ENCODE data around the gene FGF21.
"Not testable (repeated sequence)": the region's sequence is repeated elsewhere in the genome, so short reads cannot be mapped to it uniquely, and the experiment has no call there.

The FGF21 gene

DNA sequence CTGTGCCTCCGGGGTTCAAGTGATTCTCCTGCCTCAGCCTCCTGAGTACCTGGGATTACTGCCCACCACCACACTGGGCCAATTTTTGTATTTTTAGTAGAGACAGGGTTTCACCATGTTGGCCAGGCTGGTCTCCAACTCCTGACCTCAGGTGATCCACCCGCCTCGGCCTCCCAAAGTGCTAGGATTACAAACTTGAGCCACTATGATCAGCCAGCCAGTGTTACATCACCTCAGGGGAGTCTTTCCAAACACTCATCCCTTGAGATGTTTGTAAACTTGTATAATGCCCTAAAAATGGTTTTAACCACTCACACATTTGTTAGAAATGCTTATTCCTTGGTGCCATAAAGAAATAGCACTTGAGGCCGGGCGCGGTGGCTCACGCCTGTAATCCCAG lies 31.1 kb downstream of the FGF21 start:
- not testable (repeated sequence) for FAIRE-seq; DNase-seq (ENCODE audit: low spot score)

DNA sequence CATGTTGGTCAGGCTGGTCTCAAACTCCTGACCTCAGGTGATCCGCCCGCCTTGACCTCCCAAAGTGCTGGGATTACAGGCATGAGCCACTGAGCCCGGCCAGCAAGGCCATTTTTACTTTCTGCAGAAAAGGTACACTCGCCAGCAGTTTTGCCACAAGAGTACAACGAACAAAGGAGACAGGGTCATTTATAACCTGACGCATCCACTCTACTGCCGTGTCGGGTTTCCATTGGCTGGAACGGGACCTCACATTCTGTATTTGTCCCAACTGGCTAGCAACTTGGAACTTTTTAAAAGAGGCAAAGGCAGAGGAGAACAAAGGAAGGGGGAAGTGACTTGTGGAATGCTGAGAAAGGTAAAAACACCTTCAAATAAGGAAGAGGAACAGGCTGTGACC lies 32.0 kb downstream of the FGF21 start:
- DNase-seq (ENCODE audit: low spot score); FAIRE-seq: not testable (repeated sequence)

DNA sequence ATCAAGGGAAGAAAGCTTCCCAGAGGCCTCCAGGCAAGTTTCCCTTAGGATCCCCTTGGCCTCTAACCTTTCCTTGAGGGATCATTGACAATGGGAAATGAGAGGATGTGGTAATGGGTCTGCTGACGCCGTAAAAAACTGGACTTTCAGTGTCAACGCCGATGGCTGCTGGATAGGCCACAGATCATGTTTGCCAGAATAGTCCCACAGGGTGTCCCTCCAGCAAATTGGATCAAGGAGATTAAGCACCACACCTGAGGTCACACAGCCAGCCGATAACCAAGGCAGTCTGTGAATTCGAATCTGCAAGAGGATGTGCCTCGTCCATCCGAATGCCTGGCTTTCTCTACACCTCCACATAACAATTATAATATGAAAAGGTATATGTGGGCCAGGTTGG lies 37.9 kb downstream of the FGF21 start:
- FAIRE-seq: no peak

DNA sequence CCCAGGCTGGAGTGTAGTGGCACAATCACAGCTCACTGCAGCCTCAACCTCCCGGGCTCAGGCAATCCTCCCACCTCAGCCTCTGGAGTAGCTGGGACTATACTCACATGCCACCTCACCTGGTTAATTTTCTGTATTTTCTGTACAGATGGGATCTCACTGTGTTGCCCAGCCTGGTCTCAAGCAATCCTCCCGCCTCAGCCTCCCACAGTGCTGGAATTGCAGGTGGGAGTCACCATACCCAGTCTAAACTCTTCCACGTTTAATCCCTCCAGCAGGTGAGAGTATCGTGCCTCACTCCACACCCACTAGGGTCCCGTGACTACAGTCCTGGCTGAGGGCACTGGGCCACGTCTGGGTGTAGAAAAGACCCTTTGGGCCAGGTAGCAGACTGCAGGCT lies 39.0 kb downstream of the FGF21 start:
- no peak for DNase-seq (ENCODE audit: low spot score)
- no peak for FAIRE-seq

More for the DNA sequence above, 37.9 kb downstream of the FGF21 start:
- DNase-seq (ENCODE audit: low spot score): no peak

DNA sequence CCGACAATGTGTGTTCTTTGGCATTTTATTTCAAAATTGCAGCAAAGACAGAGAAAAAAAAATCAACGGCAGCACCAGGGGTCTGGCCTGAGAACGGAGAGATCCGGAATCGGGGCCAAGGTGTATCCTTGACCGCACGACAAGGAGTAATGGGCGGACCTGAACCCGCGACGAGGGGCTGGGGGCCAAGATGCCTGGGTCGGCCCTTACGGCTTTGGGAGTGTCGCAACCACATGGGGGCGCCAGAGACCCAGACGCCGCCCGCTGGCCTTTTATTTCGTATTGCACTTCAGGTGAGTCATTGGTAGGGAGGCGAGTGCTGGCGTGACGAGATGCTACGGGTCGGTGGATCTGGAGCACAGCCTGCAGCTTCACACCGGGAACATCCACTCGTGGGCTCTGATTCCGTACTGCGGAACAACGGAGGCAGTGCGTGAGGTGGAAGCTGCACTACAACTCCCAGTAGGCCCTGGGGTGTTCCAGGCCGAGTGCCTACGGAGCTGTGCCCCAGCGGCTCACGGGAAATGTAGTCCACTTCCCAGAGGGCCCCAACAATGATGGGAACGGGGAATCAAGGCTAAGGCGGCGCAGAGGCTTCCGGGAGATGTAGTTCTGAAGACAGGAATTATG lies 39.8 kb downstream of the FGF21 start:
- DNase-seq (ENCODE audit: low spot score) (peak; percentile 92), FAIRE-seq (peak; percentile 83)

DNA sequence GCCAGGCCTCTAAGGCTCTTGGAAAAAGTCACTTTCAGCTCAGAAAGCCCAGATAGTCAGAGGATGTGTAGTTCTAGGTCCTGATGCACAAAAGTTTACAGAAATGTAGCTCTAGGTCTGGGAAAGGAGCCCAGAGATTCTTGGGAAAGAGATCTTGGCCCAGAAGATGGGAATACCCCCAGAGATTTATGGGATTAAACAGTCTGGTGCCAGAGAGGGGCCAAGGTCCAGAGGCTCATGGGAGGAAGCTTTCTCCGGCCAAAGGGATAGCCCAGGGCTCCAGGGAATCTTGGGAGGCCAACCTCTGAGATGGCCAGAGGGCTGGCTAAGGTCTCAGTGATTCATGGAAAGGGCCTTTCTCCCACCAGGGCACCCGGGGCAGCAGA lies 40.4 kb downstream of the FGF21 start:
- DNase-seq (ENCODE audit: low spot score) (no peak), FAIRE-seq (no peak)

DNA sequence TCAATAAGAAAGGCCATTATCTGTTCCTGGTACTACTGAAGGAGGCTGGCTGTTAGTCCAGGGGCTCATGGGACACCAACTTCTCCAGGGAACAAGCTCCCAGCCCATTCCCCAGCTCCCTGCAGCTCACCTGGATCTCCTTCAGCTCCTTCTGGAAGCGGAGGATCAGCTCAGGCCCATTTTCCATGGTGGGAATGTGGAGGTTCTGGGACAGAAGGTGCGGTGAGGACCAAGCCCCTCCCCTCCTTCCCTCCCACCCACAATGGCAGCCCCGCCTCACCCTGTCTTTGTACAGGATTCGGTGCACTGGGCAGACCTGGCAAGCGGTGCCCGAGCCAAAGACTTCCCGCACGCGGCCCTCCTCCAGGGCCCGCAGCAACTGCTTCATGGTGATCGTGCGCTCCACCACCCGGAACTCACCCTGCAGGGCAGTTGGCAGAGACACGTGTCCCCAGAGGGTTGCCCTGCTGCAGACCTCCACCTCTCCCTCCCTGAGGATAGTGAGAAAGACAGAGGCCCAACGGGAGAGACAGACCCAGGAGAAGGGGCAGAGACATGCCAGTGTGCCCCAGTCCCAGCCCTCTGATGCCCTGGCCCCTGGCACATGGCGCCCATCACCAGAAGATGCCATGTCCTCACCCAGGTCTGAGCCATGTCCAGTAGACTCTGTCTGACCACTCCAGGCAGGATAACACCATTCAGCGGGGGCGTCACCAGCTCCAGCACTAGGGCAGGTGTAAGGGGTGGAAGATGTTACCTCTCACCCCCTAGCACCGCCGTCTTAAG lies 41.2 kb downstream of the FGF21 start:
- DNase-seq (ENCODE audit: low spot score) (no peak), FAIRE-seq (no peak)

DNA sequence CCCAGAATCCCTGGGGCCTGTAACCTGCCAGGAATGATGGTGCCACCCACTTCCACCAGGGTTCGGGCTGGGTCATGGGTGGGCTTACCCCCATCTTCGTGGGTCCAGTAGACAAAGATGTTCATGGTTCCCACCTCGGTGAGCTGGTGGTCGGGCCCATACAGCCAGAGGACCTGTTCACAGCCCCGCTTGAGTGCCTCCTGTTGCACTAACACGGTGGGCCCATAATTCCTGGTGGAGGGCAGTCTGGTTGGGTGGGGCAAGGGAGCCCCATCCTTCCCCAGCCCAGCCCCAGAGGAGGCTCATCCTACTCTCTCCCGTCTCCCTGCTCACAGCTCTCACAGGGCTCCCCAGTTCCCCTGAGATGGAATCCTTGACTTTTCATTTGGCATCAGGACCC lies 41.8 kb downstream of the FGF21 start:
- no peak for DNase-seq (ENCODE audit: low spot score)
- no peak for FAIRE-seq

DNA sequence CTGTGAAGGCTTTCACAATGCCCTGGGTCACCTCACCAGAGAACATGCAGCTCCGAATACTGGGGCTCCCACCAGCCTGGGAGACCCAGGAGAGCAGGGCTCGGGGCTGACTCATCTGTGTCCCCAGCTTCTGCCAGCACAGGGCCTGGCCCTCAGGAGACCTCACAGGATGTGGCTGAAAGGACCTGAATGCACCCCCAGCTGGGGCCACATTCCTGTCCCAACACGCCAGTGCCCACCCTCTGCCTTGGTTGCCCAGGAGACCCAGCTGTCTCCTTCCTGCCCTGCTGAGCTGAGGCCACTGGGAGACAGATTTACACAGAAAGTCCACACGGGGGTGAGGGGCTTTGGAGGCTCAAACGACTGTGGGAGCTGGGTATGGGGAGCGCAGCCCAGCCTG lies 43.6 kb downstream of the FGF21 start:
- no peak for FAIRE-seq
- no peak for DNase-seq (ENCODE audit: low spot score)

DNA sequence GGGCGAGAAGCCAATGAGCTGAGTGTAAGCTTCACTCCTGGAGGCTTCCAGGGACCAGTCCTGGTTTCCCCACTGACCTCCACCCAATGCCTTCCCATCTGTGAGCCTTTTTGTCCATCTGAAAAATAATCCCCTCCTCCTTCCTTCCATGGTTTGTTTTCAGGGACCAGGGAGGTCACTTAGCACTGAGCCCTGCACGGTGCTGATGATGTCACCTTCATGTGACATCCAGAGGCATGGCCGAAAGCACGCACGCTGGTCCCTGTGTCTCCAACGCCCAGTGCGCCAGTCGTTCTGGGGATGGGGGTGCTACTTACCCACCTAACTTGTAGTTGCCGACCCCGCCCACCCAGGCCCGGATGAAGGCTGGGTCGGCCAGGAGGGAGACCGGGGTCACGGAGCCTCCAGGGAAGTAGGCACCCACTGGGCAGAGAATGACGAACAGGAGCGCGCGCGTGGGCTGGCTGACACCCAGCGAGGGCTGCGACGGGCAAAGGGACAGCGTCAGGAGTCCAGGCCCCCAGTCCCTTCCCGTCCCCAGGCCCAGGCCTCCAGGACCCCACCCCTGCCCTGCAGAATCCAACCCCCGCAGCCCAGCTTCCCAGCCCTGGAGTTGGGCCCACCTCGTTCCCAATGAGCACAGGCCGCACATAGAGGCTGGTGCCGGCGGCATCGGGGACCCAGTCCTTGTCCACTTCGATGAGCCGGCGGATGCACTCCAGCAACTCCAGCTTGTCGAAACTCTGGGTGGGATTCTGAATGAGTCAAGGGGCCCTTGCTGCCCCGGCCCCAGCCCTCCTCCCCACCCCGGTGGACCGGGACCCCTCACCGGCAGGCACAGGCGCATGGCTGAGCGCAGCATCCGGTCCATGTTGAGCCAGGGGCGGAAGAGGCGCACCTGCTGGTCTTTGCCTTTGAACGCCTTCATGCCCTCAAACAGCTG lies 44.3 kb downstream of the FGF21 start:
- DNase-seq (ENCODE audit: low spot score) (no peak), FAIRE-seq (no peak)

DNA sequence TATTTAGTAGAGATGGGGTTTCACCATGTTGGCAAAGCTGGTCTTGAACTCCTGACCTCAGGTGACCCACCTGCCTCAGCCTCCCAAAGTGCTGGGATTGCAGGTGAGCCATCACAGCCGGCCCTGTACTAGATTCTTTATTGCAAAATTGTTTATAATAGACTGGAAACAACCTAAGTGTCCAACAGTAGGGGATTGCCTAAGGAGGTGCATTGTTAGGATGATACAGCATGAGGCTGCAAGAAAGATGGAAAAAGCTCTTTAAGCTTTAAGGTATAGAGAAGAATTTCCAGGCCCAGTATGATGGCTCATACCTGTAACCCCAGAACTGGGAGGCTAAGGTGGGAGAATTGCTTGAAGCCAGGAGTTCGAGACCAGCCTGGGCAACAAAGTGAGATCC lies 47.3 kb downstream of the FGF21 start:
- no peak for FAIRE-seq
- no peak for DNase-seq (ENCODE audit: low spot score)

DNA sequence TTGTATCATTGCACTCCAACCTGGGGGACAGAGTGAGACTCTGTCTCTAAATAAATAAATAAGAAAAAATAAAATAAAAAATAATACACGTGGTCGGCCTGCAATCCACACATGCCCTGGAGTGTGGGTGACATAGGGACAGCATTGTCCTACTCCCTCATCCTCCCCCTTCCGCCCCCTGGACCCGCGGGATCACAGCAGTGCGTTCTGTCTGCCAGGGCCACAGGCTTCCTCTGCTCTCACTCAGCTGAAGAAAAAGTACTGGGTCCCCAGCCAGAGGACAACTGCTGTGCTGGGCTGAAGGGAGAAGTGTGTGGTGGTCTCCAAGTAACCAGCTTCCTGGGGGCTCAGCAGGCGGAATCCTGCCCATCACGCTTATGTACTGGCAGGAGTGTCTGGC lies 49.2 kb downstream of the FGF21 start:
- DNase-seq (ENCODE audit: low spot score) (no peak), FAIRE-seq (no peak)

DNA sequence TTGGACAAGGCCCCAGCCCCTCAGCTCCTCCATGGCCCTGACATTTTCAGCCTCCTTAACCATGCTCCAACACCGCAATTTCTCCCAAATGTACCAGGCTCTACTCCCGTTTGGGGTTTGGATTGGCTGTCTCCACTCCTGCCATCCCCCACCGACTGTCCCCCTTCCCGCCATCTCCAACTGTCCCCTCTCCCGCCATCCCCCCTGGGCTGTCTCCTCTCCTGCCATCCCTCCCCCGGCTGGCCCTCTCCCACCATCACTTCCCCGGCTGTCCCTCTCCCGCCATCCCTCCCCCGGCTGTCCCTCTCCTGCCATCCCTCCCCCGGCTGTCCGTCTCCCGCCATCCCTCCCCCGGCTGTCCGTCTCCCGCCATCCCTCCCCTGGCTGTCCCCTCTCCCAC lies 50.1 kb downstream of the FGF21 start:
- DNase-seq (ENCODE audit: low spot score): no peak
- FAIRE-seq: no peak

DNA sequence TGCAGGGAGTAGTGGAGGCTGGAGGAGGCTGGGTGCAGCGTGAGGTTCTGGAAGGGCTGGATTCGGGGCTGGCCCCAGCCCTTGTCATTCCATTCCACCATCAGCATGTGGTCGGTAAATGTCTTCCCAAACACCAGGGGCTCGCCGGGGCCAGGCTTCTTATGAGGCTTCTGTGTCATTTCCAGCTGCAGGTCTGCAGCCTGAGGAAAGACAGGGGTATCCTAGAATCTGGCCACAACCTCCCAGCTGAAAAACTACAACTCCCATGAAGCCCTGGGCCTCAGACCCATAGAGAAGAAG lies 51.1 kb downstream of the FGF21 start:
- FAIRE-seq: no peak

DNA sequence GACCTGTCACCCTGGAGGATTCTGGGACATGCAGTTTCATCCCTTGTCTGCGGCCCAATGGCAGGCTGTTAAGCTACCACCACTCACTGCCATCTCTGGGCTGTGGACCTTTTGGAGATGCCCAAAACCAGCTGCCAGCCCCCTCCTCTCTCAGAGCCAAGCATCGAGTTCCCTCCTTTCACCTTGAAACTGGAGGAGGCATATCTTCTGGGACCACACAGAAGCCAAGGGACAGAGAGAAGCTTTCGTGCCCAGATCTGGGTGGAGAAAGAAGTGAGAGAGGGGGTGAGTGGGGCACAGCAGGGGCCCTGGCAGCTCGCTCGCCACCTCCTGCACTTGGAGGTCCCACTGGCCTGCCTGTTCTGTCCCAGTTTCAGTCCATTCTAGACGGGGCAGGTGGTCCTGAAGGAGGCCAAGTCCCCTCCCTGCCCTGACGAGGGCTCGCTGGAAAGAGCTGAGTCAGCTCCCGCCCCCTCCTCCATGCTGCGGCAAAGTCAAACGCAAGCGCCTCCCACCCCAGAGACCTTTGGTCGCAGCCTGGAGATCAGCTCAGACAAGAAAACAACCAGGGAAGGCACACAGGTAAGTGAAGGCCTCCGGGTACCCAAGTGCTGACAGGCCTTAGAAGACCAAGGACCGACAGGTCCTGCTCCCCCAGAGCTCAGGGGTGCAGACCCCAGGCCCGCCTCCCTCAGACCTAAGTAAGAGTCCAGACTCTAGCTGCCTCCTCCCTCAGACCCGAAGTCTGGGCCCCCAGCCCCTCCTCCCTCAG lies 51.7 kb downstream of the FGF21 start:
- FAIRE-seq (no peak), DNase-seq (ENCODE audit: low spot score) (peak; percentile 64)

More for the DNA sequence above, 51.1 kb downstream of the FGF21 start:
- DNase-seq (ENCODE audit: low spot score): no peak

DNA sequence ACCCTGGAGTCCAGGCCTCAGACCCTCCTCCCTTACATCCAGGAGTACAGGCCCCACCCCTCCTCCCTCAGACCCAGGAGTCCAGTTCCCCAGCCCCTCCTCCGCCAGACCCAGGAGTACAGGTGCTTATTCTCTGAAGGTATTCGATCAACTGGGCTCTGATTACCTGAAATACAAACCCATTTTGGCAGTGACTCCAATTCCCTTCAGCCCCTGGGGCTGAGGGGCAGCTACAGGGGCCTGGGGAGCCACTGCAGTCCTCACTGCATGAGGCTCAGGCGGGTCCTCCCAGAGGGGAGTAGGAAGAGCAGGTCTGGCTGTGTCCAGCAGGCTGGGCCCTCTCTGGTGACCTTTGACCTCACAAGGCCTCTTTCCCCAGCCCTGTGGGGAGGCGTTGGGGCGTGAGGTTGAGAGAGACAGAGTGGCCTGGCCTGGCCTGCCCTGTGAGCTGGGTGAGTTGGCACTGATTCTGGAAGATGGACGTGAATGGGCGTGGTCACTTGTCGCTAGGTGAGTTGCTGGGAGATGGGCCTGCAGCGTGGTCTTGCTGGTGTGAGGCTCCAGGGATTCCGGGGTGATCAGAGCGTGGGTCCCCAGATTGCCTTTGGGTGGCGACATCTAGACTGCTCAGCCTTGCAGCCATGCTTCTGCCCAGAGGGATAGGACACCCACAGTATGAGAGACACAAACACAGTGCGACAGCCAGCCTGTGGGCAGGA lies 52.4 kb downstream of the FGF21 start:
- FAIRE-seq: no peak
- DNase-seq (ENCODE audit: low spot score): no peak
